Measurements from ENCODE around the gene IL1RAPL2.

GRCh38 chrX:105269386-105269785 lies 703.4 kb downstream of the IL1RAPL2 start:
- TF ChIP-seq CTCF (IDR thresholded peaks at IDR 0.05; ENCODE audit: control extremely low read depth in 1 of 3, insufficient read depth in 1 of 3, low read depth in 1 of 3, low read length in 3 of 3) (no peak), PHF8 (conservative IDR thresholded peaks at IDR 0.05; ENCODE audit: low read depth, low read length) (no peak), EZH2 (IDR thresholded peaks at IDR 0.05; ENCODE audit: low read depth, low read length, severe bottlenecking) (no peak), EP300 (IDR thresholded peaks at IDR 0.05; ENCODE audit: borderline replicate concordance in 1 of 2, low read depth in 2 of 2, low read length in 2 of 2) (no peak), SAP30 (IDR thresholded peaks at IDR 0.05; ENCODE audit: insufficient read depth, insufficient replicate concordance, low read length) (no peak), SP1 (IDR thresholded peaks at IDR 0.05; ENCODE audit: low read depth, low read length) (no peak), CBX8 (IDR thresholded peaks at IDR 0.05; ENCODE audit: borderline replicate concordance, low read depth, low read length) (no peak), TBP (IDR thresholded peaks at IDR 0.05; ENCODE audit: low read depth, low read length) (no peak)

Data from H1 (cell line).